ENCODE results near the gene GSTO2. TPM values are rescaled to one million over a fixed set of nuclear protein-coding genes. Genes with fewer than 3 reads are reported as not detected.

GSTO2 gene
- total and polyA plus RNA-seq, 10 of the 15 experiments (the other 5 are each of a cell fraction or from before 2014, with no cell fraction given) = 0.16 to 0.86 (median 0.46) TPM

DNA sequence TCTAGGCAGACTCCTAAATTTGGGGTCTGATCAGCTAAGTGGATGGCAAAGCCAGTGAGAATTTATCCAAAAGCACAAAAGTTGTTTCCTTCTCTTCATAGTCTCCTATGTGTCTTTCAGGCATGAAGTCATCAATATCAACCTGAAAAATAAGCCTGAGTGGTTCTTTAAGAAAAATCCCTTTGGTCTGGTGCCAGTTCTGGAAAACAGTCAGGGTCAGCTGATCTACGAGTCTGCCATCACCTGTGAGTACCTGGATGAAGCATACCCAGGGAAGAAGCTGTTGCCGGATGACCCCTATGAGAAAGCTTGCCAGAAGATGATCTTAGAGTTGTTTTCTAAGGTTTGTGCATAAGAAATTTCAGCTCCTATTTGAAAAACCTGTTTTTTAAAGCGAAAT is 9.5 kb upstream of the GSTO2 start:
- Histone ChIP-seq H2AFZ (ENCODE audit: control insufficient read depth, low read depth, low read length) (no peak overlapping the region), H4K20me1 (ENCODE audit: control insufficient read depth, insufficient read depth) (no peaks in the 10 kb centered on the region), H3K4me2 (ENCODE audit: control insufficient read depth, insufficient read depth) (no peak overlapping the region), H3K9me3 (replicated peaks; ENCODE audit: control insufficient read depth, insufficient read depth, low read length) (no peaks in the 10 kb centered on the region), H3K4me3 (no peak overlapping the region; the same call in 1 of the 2 replicates), H3K36me3 (ENCODE audit: control insufficient read depth in 2 of 2, insufficient read depth in 2 of 2, low read length in 1 of 2) (peaks cover 0 to 31% of the 10 kb centered on the region in 2 experiments; a peak in 3 of 4 replicates), H3K27me3 (replicated peaks in 1 of 2; ENCODE audit: control insufficient read depth in 2 of 2, insufficient read depth in 2 of 2, low read length in 1 of 2) (no peaks in the 10 kb centered on the region), H3K4me1 (ENCODE audit: control insufficient read depth, insufficient read depth, low read length) (peaks cover 3% of the 10 kb centered on the region), H3K79me2 (ENCODE audit: control insufficient read depth, insufficient read depth, low read length) (peaks cover 56% of the 10 kb centered on the region), H3K27ac (ENCODE audit: control insufficient read depth, insufficient read depth) (no peak overlapping the region), H3K9ac (ENCODE audit: control insufficient read depth, insufficient read depth, low read length) (no peak overlapping the region)
- ChIA-PET CTCF (interaction anchor here (13.2 kb wide), 1 partner anchor 15 kb away, joined by 105 read pairs; no protein-coding TSS in a partner anchor), RAD21 (ENCODE audit: unreplicated experiment) (no interaction called here), SMC1A (ENCODE audit: uncharacterized antibody, unreplicated experiment) (interaction anchor here (1.1 to 7.3 kb wide), 2 partner anchors 8 to 15 kb away, joined by 4 to 30 read pairs; no protein-coding TSS in a partner anchor), POLR2A (no interaction called here)
- DNase-seq (ENCODE audit: low read depth, low spot score) (no peak), ATAC-seq (no peak), FAIRE-seq (no peak)
- intact Hi-C loops (cut with micrococcal nuclease; ENCODE audit: unreplicated experiment) (no loop called here), in situ Hi-C loops (cut with MboI) (no loop called here)
- WGBS (ENCODE audit: insufficient coverage, insufficient replicate concordance, low lambda C conversion rate, missing lambda C conversion rate) = 97% methylated on average over 3 of the region's 3 CpGs
- no TSS peak for BruUV-seq (replicated peaks)
- no peak for TF ChIP-seq SMAD1 (IDR thresholded peaks at IDR 0.05; ENCODE audit: low read depth, partially characterized antibody)
- no peak for TF ChIP-seq WRNIP1 (IDR thresholded peaks at IDR 0.05; ENCODE audit: borderline replicate concordance, low read depth, low read length)
- TF ChIP-seq, protein P1, sequence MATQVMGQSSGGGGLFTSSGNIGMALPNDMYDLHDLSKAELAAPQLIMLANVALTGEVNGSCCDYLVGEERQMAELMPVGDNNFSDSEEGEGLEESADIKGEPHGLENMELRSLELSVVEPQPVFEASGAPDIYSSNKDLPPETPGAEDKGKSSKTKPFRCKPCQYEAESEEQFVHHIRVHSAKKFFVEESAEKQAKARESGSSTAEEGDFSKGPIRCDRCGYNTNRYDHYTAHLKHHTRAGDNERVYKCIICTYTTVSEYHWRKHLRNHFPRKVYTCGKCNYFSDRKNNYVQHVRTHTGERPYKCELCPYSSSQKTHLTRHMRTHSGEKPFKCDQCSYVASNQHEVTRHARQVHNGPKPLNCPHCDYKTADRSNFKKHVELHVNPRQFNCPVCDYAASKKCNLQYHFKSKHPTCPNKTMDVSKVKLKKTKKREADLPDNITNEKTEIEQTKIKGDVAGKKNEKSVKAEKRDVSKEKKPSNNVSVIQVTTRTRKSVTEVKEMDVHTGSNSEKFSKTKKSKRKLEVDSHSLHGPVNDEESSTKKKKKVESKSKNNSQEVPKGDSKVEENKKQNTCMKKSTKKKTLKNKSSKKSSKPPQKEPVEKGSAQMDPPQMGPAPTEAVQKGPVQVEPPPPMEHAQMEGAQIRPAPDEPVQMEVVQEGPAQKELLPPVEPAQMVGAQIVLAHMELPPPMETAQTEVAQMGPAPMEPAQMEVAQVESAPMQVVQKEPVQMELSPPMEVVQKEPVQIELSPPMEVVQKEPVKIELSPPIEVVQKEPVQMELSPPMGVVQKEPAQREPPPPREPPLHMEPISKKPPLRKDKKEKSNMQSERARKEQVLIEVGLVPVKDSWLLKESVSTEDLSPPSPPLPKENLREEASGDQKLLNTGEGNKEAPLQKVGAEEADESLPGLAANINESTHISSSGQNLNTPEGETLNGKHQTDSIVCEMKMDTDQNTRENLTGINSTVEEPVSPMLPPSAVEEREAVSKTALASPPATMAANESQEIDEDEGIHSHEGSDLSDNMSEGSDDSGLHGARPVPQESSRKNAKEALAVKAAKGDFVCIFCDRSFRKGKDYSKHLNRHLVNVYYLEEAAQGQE (IDR thresholded peaks at IDR 0.05; ENCODE audit: low read depth, low read length) = no peak
- TF ChIP-seq ZNF24 (IDR thresholded peaks at IDR 0.05) = no peak
- no peak for TF ChIP-seq SIN3A (IDR thresholded peaks at IDR 0.05; ENCODE audit: low read depth, low read length)
- TF ChIP-seq CREB1 (IDR thresholded peaks at IDR 0.05; ENCODE audit: low read depth) = no peak
- TF ChIP-seq MTA2 (IDR thresholded peaks at IDR 0.05; ENCODE audit: low read depth) = no peak
- no peak for TF ChIP-seq NFIC (IDR thresholded peaks at IDR 0.05; ENCODE audit: low read depth, low read length)
- TF ChIP-seq STAT1 (conservative IDR thresholded peaks at IDR 0.05) = no peak

All from GM12878 (cell line).